Measurements from ENCODE around the gene SPTBN1.

SPTBN1 gene

DNA sequence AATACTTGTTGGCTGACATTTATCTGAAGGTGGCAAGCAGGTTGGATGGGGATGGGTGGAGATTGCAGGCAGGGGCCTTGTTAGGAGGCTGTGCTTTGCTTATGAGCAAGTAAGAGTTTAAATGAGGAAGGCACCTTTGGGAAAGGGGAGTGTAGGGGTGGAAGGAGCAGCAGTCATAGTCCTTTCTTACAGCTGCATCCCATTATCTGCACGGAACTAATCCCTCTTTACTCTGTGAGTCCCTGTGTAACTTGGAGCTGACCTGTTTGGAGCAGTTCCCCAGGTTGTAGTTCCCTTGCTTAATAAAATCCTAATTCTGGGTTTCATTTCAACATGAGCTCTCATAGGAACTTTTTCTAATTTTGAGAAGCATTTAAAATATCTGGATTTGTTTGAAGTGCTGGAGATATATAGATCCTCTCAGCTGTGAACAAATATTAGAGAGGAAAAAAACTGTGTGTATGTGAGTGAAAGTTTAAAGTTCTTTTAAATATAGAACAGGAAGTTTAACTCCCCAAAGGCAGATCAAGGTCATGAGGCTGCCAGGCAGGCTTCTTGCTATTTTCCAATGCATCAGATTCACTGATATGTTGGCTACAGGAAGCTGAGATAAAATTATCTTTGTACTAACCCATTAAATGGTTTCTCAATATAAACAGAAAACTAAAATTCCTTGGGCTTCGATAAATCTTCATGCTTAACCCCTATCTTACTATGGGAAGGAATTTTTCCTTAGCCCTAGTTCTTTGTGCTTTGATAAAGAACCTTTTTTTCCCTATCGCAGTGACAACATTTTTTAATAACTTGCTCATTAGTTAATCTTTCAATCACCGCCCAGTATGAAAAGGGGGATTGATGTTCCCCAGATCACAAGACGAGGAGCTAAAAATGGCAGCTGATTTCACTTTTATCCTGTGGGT, 162.8 kb downstream of the SPTBN1 start:
- Histone ChIP-seq H3K4me1 (ENCODE audit: insufficient read depth, low read length, poor library complexity, severe bottlenecking) (peaks cover 14% of the 10 kb centered on the region), H3K9me3 (ENCODE audit: insufficient read depth, low read depth, low read length) (no peaks in the 10 kb centered on the region), H3K79me2 (ENCODE audit: insufficient read depth, low read length) (peaks cover 51% of the 10 kb centered on the region), H2AFZ (ENCODE audit: low read length) (no peak overlapping the region), H3K9me2 (replicated peaks; ENCODE audit: low read depth, low read length) (no peaks in the 10 kb centered on the region), H3K9ac (ENCODE audit: low read depth, low read length, poor library complexity, severe bottlenecking) (peak overlapping the region; percentile 7), H3F3A (ENCODE audit: low read depth) (no peaks in the 10 kb centered on the region), H3K4me3 (ENCODE audit: low read length, poor library complexity, severe bottlenecking) (no peak overlapping the region), H3K27me3 (ENCODE audit: insufficient read depth, low read length, poor library complexity, severe bottlenecking) (no peaks in the 10 kb centered on the region), H3K36me3 (ENCODE audit: insufficient read depth, low read length) (peaks cover 100% of the 10 kb centered on the region), H4K20me1 (ENCODE audit: insufficient read depth, low read length, poor library complexity, severe bottlenecking) (peaks cover 32% of the 10 kb centered on the region), H3K4me2 (ENCODE audit: low read depth, low read length, poor library complexity, severe bottlenecking) (peak overlapping the region; percentile 13)
- TF ChIP-seq, protein P1, sequence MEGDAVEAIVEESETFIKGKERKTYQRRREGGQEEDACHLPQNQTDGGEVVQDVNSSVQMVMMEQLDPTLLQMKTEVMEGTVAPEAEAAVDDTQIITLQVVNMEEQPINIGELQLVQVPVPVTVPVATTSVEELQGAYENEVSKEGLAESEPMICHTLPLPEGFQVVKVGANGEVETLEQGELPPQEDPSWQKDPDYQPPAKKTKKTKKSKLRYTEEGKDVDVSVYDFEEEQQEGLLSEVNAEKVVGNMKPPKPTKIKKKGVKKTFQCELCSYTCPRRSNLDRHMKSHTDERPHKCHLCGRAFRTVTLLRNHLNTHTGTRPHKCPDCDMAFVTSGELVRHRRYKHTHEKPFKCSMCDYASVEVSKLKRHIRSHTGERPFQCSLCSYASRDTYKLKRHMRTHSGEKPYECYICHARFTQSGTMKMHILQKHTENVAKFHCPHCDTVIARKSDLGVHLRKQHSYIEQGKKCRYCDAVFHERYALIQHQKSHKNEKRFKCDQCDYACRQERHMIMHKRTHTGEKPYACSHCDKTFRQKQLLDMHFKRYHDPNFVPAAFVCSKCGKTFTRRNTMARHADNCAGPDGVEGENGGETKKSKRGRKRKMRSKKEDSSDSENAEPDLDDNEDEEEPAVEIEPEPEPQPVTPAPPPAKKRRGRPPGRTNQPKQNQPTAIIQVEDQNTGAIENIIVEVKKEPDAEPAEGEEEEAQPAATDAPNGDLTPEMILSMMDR (conservative IDR thresholded peaks at IDR 0.05; ENCODE audit: low read length) = no peak
- no peak for TF ChIP-seq EZH2phosphoT487 (IDR thresholded peaks at IDR 0.05; ENCODE audit: borderline replicate concordance)

DNA sequence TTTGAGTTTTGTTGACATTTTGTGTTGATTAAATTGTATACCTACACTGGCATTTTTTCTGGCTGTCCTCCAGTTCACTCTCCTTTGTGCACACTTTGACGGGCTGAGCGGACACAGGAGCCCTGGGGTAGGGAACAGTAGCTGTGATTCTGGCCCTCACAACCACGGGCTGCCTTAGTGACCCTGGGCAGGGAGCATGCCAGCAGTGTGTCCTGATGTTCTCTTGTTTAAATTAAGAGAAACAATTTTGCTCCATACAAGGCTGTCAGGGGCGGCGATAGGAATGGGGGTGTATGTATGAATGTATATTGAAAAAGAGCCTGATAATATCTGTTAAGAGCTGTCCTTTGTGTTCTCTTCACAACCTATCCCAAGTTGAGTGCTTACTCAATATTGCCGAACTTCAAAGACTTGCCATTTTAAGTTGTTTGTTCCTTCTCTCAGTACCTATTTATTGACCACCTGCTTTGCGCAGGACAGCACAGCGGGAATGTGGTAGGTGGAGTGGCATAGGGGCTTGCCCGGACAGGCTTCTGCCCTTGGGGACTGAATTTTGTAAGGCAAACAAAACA, 163.6 kb downstream of the SPTBN1 start:
- Histone ChIP-seq H2AFZ (ENCODE audit: low read length) (no peak overlapping the region), H3K79me2 (ENCODE audit: insufficient read depth, low read length) (peaks cover 43% of the 10 kb centered on the region), H3K4me2 (ENCODE audit: low read depth, low read length, poor library complexity, severe bottlenecking) (no peak overlapping the region), H3K9me2 (replicated peaks; ENCODE audit: low read depth, low read length) (no peaks in the 10 kb centered on the region), H3K4me3 (ENCODE audit: low read length, poor library complexity, severe bottlenecking) (no peak overlapping the region), H3K27me3 (ENCODE audit: insufficient read depth, low read length, poor library complexity, severe bottlenecking) (no peaks in the 10 kb centered on the region), H3K9me3 (ENCODE audit: insufficient read depth, low read depth, low read length) (no peaks in the 10 kb centered on the region), H3F3A (ENCODE audit: low read depth) (no peaks in the 10 kb centered on the region), H4K20me1 (ENCODE audit: insufficient read depth, low read length, poor library complexity, severe bottlenecking) (peaks cover 24% of the 10 kb centered on the region), H3K4me1 (ENCODE audit: insufficient read depth, low read length, poor library complexity, severe bottlenecking) (peaks cover 14% of the 10 kb centered on the region), H3K36me3 (ENCODE audit: insufficient read depth, low read length) (peaks cover 100% of the 10 kb centered on the region), H3K9ac (ENCODE audit: low read depth, low read length, poor library complexity, severe bottlenecking) (no peak overlapping the region)
- TF ChIP-seq, protein P1 (conservative IDR thresholded peaks at IDR 0.05; ENCODE audit: low read length) = no peak
- no peak for TF ChIP-seq EZH2phosphoT487 (IDR thresholded peaks at IDR 0.05; ENCODE audit: borderline replicate concordance)

DNA sequence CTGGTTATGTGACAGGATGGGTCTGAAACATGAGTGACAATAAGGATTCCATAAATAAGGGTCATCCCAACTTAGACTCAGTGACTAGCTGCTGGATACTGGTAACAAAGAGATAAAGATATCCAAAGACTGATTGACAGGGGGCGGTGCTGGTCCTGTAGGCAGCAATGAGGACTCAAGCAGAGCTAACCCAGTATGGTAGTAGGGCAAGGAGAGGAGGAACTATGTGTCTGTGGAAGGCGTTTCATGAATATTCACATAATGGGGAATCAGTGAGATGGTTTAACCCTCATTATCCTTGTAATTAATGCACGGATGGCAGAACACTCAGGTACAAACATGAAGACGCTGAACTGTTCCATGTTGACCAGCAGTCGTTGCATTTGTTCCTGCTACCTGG, 164.8 kb downstream of the SPTBN1 start:
- TF ChIP-seq, protein P1 (conservative IDR thresholded peaks at IDR 0.05; ENCODE audit: low read length) = no peak

More for the DNA sequence above, 164.8 kb downstream of the SPTBN1 start:
- Histone ChIP-seq H3K9me2 (replicated peaks; ENCODE audit: low read depth, low read length) (no peaks in the 10 kb centered on the region), H2AFZ (ENCODE audit: low read length) (no peak overlapping the region), H3K9ac (ENCODE audit: low read depth, low read length, poor library complexity, severe bottlenecking) (no peak overlapping the region), H3K9me3 (ENCODE audit: insufficient read depth, low read depth, low read length) (no peaks in the 10 kb centered on the region), H3K4me2 (ENCODE audit: low read depth, low read length, poor library complexity, severe bottlenecking) (no peak overlapping the region), H3K79me2 (ENCODE audit: insufficient read depth, low read length) (peaks cover 34% of the 10 kb centered on the region), H3K4me3 (ENCODE audit: low read length, poor library complexity, severe bottlenecking) (no peak overlapping the region), H3K27me3 (ENCODE audit: insufficient read depth, low read length, poor library complexity, severe bottlenecking) (no peaks in the 10 kb centered on the region), H3K36me3 (ENCODE audit: insufficient read depth, low read length) (peaks cover 100% of the 10 kb centered on the region), H3F3A (ENCODE audit: low read depth) (no peaks in the 10 kb centered on the region), H3K4me1 (ENCODE audit: insufficient read depth, low read length, poor library complexity, severe bottlenecking) (peaks cover 14% of the 10 kb centered on the region), H4K20me1 (ENCODE audit: insufficient read depth, low read length, poor library complexity, severe bottlenecking) (peaks cover 20% of the 10 kb centered on the region)
